ENCODE measurements around the gene TTLL9. TPM values are rescaled to one million over a fixed set of nuclear protein-coding genes. Genes with fewer than 3 reads are reported as not detected.
"Not testable (repeated sequence)": the region's sequence is repeated elsewhere in the genome, so short reads cannot be mapped to it uniquely, and the experiment has no call there.

Gene TTLL9
- total RNA-seq, 1 donor from 2014 or later: 0.05 TPM

DNA sequence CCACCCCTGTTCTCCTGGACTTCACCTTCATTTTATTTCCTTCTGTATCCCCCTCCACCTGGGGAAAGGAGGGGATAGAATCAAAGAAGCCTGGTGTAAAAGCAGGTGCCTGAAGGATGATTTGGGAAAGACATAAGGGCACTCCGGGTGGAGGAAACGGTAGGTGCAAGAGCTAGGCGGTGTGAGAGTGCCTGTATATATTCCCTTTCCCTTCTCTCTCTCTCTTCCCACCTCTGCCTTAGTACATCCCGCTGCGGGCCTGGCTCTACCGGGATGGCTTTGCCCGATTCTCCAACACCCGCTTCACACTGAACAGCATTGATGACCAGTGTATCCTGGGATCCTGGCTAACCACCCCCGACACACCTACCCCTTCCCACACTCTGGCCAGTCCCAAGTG lies 55.2 kb downstream of the TTLL9 start:
- H3K9me3 ChIP-seq (replicated peaks): no peaks in the 10 kb centered on the region
- peaks cover 20% of the 10 kb centered on the region for H3K27me3 ChIP-seq (ENCODE audit: low read depth)

DNA sequence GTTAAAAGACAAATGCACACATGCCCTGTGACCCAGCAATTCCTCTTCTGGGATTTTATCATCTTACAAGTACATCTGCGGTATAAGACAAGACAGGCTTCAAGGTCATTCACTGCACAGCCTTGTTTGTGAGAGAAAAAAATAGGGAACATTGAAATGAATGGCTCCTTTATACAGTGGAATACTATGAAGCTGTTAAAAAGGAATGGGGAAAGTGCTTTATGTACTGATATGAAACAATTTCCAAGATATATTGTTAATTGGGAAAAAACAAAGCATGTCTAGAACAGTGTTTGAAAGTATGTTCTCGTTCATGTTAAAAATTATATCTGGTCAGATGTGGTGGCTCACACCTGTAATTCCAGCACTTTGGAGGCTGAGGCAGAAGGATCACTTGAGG lies 56.1 kb downstream of the TTLL9 start:
- no peak overlapping the region for H3K27ac ChIP-seq (replicated peaks)
- intact Hi-C loops (cut with micrococcal nuclease): no loop called here
- DNase-seq: no peak
- H3K9me3 ChIP-seq (replicated peaks): no peaks in the 10 kb centered on the region
- H3K36me3 ChIP-seq: no peaks in the 10 kb centered on the region
- H3K27me3 ChIP-seq (ENCODE audit: low read depth): peaks cover 19% of the 10 kb centered on the region
- H3K4me3 ChIP-seq: no peak overlapping the region
- no peaks in the 10 kb centered on the region for H3K4me1 ChIP-seq
- TF ChIP-seq, protein P1, sequence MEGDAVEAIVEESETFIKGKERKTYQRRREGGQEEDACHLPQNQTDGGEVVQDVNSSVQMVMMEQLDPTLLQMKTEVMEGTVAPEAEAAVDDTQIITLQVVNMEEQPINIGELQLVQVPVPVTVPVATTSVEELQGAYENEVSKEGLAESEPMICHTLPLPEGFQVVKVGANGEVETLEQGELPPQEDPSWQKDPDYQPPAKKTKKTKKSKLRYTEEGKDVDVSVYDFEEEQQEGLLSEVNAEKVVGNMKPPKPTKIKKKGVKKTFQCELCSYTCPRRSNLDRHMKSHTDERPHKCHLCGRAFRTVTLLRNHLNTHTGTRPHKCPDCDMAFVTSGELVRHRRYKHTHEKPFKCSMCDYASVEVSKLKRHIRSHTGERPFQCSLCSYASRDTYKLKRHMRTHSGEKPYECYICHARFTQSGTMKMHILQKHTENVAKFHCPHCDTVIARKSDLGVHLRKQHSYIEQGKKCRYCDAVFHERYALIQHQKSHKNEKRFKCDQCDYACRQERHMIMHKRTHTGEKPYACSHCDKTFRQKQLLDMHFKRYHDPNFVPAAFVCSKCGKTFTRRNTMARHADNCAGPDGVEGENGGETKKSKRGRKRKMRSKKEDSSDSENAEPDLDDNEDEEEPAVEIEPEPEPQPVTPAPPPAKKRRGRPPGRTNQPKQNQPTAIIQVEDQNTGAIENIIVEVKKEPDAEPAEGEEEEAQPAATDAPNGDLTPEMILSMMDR (IDR thresholded peaks at IDR 0.05; ENCODE audit: borderline replicate concordance): no peak

More for the DNA sequence above, 55.2 kb downstream of the TTLL9 start:
- TF ChIP-seq, protein P1 (IDR thresholded peaks at IDR 0.05; ENCODE audit: borderline replicate concordance): no peak
- Histone ChIP-seq H3K4me3 (no peak overlapping the region), H3K36me3 (no peaks in the 10 kb centered on the region), H3K27ac (replicated peaks) (no peak overlapping the region), H3K4me1 (no peaks in the 10 kb centered on the region)
- DNase-seq: no peak
- intact Hi-C loops (cut with micrococcal nuclease): no loop called here

- H3K27ac ChIP-seq (replicated peaks): no peak overlapping the region
- no peaks in the 10 kb centered on the region for H3K9me3 ChIP-seq (replicated peaks)
- TF ChIP-seq, protein P1 (IDR thresholded peaks at IDR 0.05; ENCODE audit: borderline replicate concordance): no peak
- intact Hi-C loops (cut with micrococcal nuclease): no loop called here
- no peaks in the 10 kb centered on the region for H3K36me3 ChIP-seq
- H3K27me3 ChIP-seq (ENCODE audit: low read depth): peaks cover 19% of the 10 kb centered on the region
- no peaks in the 10 kb centered on the region for H3K4me1 ChIP-seq
- H3K4me3 ChIP-seq: no peak overlapping the region
- DNase-seq: no peak
Observed at GRCh38 chr20:31927627-31928159, 57.3 kb downstream of the TTLL9 start.

GRCh38 chr20:31929631-31930030 lies 59.2 kb downstream of the TTLL9 start:
- H3K4me1 ChIP-seq; DNase-seq; H3K27ac ChIP-seq (replicated peaks); H3K9me3 ChIP-seq (replicated peaks); H3K36me3 ChIP-seq; H3K27me3 ChIP-seq (ENCODE audit: low read depth); intact Hi-C loops (cut with micrococcal nuclease); H3K4me3 ChIP-seq: not testable (repeated sequence)

- Histone ChIP-seq H3K4me1 (no peaks in the 10 kb centered on the region), H3K27me3 (ENCODE audit: low read depth) (peaks cover 7% of the 10 kb centered on the region), H3K9me3 (replicated peaks) (no peaks in the 10 kb centered on the region), H3K36me3 (no peaks in the 10 kb centered on the region), H3K27ac (replicated peaks) (no peak overlapping the region), H3K4me3 (no peak overlapping the region)
- TF ChIP-seq, protein P1 (IDR thresholded peaks at IDR 0.05; ENCODE audit: borderline replicate concordance): no peak
- intact Hi-C loops (cut with micrococcal nuclease): no loop called here
- DNase-seq: no peak
Observed at GRCh38 chr20:31930779-31931178, 60.3 kb downstream of the TTLL9 start.

GRCh38 chr20:31933698-31934097 lies 63.3 kb downstream of the TTLL9 start:
- no peaks in the 10 kb centered on the region for H3K4me1 ChIP-seq
- H3K9me3 ChIP-seq (replicated peaks): no peaks in the 10 kb centered on the region
- H3K27ac ChIP-seq (replicated peaks): no peak overlapping the region
- no peaks in the 10 kb centered on the region for H3K36me3 ChIP-seq
- no peak overlapping the region for H3K4me3 ChIP-seq
- H3K27me3 ChIP-seq (ENCODE audit: low read depth): no peaks in the 10 kb centered on the region
- no peak for DNase-seq
- TF ChIP-seq, protein P1 (IDR thresholded peaks at IDR 0.05; ENCODE audit: borderline replicate concordance): no peak
- intact Hi-C loops (cut with micrococcal nuclease): no loop called here

Data from left ventricle myocardium inferior (tissue), 1 donor.